ENCODE data around the gene PHF19.

- TF ChIP-seq EZH2phosphoT487 (conservative IDR thresholded peaks at IDR 0.05; ENCODE audit: low read length) = no peak
- TF ChIP-seq CTCF (IDR thresholded peaks at IDR 0.05; ENCODE audit: insufficient read depth, low read length, poor library complexity, severe bottlenecking) = no peak
Measured at GRCh38 chr9:120820095-120820494, 56.9 kb downstream of the PHF19 start.

Data from SU-DHL-6 (cell line).